Activated T-cell treated with anti-CD3 and anti-CD28 coated beads, Interleukin-2, amount 50 U/mL, for 1 hour (primary cell): ENCODE measurements around the gene CLCNKA.
A peak's percentile ranks its signal among the peaks of the same experiment; 100 is the strongest.
"Not testable (repeated sequence)": the region's sequence is repeated elsewhere in the genome, so short reads cannot be mapped to it uniquely, and the experiment has no call there.

ENCODE experiments used
- DNase-seq: peaks from one replicate; pipeline ENCODE4 v3.0.0-alpha.2; 2020

CLCNKA gene

DNA sequence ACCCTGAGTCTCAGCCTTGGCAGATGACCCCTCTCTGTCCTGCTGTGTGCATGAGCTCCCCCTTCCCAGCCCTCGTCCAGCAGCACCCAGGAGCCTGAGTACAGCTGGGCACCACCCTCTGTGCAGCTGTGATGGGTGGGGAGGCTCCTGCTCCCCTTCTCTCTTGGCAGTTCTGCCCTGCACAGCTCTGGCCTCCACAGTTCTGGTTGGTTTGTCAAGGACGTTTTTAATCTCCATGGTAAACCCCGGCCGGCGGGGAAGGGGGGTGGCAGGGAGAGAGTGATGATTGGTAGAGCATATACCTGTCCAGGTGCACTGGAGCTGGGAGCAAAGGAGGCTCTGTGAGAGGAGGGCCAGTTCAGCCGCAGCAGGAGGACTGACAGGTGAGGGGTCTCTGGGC, at the start of gene CLCNKA:
Gene CLCNKA (plus strand): TSS at position 356 of the 400 bp plus-strand sequence. CDS start 584 bp downstream, outside the sequence.
- DNase-seq: no peak

GRCh38 chr1:15972409-15972808, 49.4 kb upstream of the CLCNKA start:
- no peak for DNase-seq

DNA sequence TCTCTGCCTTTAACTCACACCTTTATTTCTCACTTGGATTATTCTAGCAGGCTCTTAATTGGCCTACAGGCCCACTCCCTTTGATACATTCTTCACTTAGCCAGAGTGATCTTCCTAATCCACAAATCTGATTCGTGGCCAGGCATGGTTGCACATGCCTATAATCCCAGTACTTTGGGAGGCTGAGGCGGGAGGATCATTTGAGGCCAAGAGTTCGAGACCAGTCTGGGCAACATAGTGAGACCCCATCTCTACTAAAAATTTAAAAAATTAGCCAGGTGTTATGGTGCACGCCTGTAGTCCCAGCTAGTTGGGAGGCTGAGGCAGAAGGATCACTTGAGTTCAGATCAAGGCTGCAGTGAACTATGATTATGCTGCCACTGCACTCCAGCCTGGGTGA, 48.1 kb upstream of the CLCNKA start:
- no peak for DNase-seq

DNA sequence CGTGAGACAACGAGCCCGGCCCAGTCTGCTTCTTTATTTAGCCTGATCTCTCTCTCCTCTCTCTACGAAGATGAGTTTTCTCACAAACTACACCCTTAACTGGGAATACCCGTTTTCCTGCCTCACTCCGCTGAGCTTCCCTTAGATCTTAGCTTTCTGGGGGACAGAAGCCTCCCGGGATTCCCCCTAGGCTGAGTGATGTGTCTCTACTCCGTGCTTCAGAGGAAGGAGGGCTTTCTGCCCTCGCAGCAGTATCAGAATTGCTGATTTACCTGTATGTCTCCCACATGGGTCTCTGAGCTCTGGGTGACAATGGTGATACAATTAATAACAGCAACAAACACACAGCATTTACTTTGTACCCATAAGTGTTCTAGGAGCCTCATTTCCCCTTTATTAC, 47.0 kb upstream of the CLCNKA start:
- no peak for DNase-seq

DNA sequence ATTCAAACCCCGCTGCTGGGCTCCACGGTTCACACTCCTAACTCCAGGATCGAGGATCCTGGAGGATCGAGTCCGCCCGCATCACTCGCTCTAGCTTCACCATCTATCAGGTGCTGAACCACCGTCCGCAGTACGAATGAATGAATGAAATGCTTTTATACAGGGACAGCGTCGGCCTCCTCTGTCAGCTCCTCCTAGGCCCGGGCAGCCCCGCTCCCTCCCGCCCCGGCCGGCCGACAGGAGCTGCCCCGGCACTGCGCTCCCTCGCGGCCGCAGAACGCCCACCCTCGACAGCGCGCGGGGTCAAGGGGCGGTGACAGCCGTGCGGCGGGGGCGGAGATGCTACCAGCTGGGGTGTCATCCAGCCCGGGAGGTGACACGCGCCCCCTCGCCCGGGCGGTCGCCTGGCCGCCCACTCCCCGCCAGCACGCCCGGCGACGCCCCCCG, 46.5 kb upstream of the CLCNKA start:
- no peak for DNase-seq

- DNase-seq: peak; percentile 97
These were observed 45.8 kb upstream of the CLCNKA start, which contains the start of gene ZBTB17 for GRCh38 chr1:15975805-15976680. Gene ZBTB17, minus strand, starts transcription at chr1:15976101. Its CDS starts 27,606 bp downstream, at chr1:15948495.

- not testable (repeated sequence) for DNase-seq
These were observed 43.9 kb upstream of the CLCNKA start for GRCh38 chr1:15977947-15978346.

GRCh38 chr1:15981679-15982078, 40.2 kb upstream of the CLCNKA start:
- DNase-seq: no peak

GRCh38 chr1:15983275-15983674, 38.6 kb upstream of the CLCNKA start:
- no peak for DNase-seq

DNA sequence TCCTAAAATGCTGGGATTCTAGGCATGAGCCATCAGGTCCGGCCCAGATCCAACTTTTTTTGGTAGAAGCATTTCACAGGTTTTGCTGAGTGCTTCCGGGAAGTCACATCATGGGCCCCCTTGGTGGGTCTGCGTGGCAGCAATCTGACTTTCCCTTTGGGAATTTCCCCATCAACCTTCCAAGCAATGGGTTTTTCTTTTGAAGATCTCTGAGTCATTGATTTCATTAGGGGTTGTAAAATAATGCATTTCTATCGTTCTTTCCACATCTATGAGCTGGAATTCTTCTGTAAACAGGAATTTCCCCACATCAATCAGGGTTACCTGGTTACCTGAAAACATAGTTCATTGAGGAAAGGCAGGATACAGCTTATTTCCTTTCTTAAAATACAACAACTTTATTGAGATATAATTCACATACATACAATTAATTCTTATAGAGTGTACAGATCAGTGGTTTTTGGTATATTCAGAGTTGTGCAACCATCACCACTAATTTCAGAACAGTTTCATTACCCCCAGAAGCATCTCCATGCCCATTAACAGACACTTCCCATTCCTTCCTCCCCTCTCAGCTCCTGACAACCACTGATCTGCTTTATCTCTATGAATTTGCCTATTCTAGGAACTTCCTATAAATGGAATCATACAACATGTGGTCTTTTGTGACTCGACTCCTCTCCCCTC, 36.1 kb upstream of the CLCNKA start:
- no peak for DNase-seq

DNA sequence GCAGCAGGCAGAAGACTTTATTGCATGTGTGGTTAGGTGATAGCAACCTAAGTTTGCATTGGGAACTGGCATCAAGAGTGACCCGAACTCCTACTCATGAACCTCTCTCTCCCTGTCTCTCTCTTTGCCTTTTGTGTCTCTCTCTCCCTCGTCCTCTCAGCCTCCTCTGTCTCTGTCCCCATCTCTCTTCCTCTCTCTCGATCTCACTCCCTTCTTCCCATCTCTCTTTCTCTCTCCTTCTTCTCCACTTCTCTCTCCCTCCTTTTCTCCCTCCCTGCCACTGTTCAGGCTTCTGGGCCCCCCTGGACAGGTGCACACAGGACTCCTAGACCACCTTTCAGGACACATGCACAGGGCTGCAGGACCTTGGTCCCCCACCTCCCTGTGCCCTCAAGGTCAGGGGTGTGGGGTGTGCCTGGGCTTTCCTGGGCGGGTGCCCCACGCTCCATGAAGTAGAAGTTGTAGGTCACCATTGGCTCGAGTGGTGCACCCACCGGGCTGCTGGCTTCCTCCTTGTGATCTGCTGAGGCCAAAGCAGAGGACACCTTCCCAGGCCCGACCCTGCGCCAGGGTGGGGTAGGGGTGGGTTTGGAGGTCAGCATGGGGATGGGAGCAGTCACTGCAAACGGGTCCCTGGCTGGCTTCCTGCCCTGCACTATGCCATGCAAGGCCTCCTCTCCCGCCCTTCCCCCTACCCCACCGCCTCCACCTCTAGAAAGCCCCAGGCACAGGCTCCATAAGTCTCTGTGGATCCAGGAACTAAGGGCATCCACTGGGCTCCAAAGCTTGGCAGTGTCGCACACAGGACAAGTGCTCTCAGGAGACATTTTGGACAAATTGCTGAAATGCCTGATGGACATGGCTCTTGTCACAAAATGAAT, 32.7 kb upstream of the CLCNKA start:
- DNase-seq: no peak

- DNase-seq: no peak
These were observed 32.1 kb upstream of the CLCNKA start for GRCh38 chr1:15989776-15990175.

GRCh38 chr1:15991427-15992186, 30.2 kb upstream of the CLCNKA start:
- no peak for DNase-seq

DNA sequence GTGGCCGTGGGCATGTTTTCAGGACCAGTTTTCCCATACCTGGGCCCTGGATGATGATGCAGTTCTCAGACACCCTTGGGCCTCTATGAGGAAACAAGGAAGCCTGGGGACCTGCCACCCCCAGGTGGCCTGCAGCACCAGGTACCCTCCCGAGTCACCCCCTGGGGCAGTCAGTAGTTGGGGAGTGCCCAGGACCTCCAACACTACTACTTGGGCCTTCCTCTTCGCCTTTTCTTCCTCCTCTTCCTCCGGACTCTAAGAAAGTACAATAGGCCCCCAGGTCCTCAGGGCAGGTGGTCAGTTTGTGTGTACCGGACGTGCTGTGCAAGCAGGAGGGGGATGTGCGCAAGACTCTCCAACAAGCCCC, 29.7 kb upstream of the CLCNKA start:
- DNase-seq: no peak

DNA sequence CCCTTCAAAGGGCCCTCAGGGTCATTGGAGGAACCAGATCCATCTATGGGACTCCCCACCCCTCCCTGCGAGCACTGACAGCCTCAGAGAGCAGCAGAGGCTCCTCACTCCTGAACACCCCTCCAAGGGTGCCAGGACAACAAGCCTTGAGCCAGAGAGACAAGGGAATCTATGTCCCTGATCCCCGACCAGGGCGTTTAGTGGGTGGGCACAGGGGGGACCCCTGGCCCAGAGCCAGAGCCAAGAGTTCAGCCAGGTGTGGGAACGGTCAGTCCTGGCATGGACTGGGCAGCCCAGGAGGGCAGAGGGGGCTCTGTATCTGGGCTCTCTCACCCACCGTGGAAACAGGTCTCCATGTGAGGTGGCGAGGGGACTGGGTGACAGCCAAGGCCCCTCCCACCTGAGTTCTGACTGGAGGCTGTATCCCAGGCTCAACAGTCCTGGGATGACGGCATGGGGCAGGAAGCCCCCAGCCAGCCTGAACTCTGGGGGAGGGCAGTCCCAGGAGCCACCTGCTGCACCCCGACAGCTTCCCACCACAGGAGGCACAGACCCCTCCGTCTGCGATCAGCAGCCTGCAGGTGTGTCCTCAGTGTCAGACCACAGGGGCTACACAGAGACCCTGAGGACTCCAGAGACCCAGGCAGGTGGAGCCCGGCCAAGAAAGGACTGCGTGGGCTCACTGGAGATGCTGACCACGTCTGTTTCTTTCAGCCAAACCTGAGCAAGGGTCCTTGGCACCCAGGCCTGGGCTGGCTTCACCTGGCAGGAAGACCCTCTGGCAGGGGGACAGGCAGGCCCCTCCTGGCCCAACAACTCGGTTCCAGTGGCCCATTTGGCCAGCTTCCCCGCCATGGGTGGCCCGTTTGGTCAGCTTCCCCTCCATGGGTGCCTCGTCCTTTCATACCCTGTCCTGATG, 29.0 kb upstream of the CLCNKA start:
- no peak for DNase-seq

GRCh38 chr1:15993666-15994065, 28.2 kb upstream of the CLCNKA start:
- DNase-seq: no peak

DNA sequence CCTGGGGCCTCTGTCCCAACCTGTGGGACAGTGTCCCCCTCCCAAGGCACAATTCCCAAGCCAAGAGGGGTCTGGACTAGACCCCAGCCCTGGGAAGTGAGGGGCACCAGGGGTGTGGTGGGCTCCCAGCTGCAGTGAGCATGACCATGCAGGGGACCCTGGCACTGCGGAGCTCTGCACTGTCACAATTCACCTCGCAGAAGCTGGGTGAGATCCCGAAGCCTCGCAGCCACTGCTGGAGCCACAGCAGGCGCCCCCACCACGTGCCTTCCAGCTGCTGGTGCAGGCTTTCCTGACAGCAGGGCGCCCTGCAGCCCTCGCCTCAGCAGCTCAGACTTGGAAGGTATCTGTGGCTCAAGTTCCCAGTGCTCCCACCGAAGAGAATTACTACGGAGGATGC, 27.8 kb upstream of the CLCNKA start:
- no peak for DNase-seq

- peak; percentile 53 for DNase-seq
These were observed 27.1 kb upstream of the CLCNKA start for GRCh38 chr1:15994590-15995351.

GRCh38 chr1:15997076-15997585, 24.7 kb upstream of the CLCNKA start:
- no peak for DNase-seq

- no peak for DNase-seq
These were observed 24.1 kb upstream of the CLCNKA start for GRCh38 chr1:15997637-15998280.
